HepG2 (cell line): ENCODE measurements around the gene KCND3. TPM values are rescaled to one million over a fixed set of nuclear protein-coding genes. Genes with fewer than 3 reads are reported as not detected.

Experiments used
- AGO2 ChIP-seq: fragments of 200-400 bp; formaldehyde crosslinking; optimal IDR thresholded peaks from 2 replicates; pipeline ENCODE3; 2017; ENCODE audit warnings: mild to moderate bottlenecking, low read depth, low read length, moderate library complexity
- ATF7 ChIP-seq, 2 experiments: fragments of 450-650 bp in 1 of 2; sonication (generic) in 1 of 2; formaldehyde crosslinking in 1 of 2; IDR thresholded peaks; 2 replicates each; pipeline versions ENCODE4 v1.4.0 to v1.6.1; 2016 to 2020; ENCODE audit warnings: antibody characterized with exemption in 1 of 2, mild to moderate bottlenecking in 1 of 2, missing genetic modification reagents in 1 of 2
- HNRNPLL ChIP-seq: fragments of 200-400 bp; formaldehyde crosslinking; IDR thresholded peaks from 2 replicates; pipeline ENCODE4 v1.6.1; 2017; ENCODE audit warnings: mild to moderate bottlenecking, low read depth, low read length; ENCODE audit not compliant: poor library complexity, severe bottlenecking
- MEIS2 ChIP-seq: sonication (generic); formaldehyde crosslinking; IDR thresholded peaks from 2 replicates; pipeline ENCODE4 v1.9.0; 2021; ENCODE audit warnings: mild to moderate bottlenecking, missing genetic modification reagents
- NAIF1 ChIP-seq: sonication (generic); formaldehyde crosslinking; IDR thresholded peaks from 2 replicates; pipeline ENCODE4 v1.5.0; 2020; ENCODE audit warnings: mild to moderate bottlenecking, missing genetic modification reagents, borderline replicate concordance
- NFRKB ChIP-seq: fragments of 450-650 bp; IDR thresholded peaks from 2 replicates; pipeline ENCODE4 v1.6.1; 2017
- NR2F6 ChIP-seq, 2 experiments: IDR thresholded peaks; 2 replicates each; pipeline ENCODE4 v1.6.1; 2016; ENCODE audit warnings: antibody characterized with exemption in 1 of 2, mild to moderate bottlenecking in 1 of 2
- PAF1 ChIP-seq: IDR thresholded peaks from 2 replicates; pipeline ENCODE4 v1.6.1; 2016; ENCODE audit warnings: missing genetic modification reagents, missing compliant biosample characterization
- POLR2A ChIP-seq, 2 experiments: IDR thresholded peaks; 2 replicates each; pipeline ENCODE4 v1.6.1; 2011; ENCODE audit warnings: low read depth in 2 of 2, low read length in 2 of 2, mild to moderate bottlenecking in 1 of 2, moderate library complexity in 1 of 2; ENCODE audit not compliant: insufficient read depth in 1 of 2
- RFX1 ChIP-seq: fragments of 450-650 bp; IDR thresholded peaks from 2 replicates; pipeline ENCODE4 v1.6.1; 2017
- SIN3A ChIP-seq: IDR thresholded peaks from 2 replicates; pipeline ENCODE4 v1.6.1; 2011; ENCODE audit warnings: low read depth, mild to moderate bottlenecking, control low read depth, low read length, borderline replicate concordance
- TFDP1 ChIP-seq: IDR thresholded peaks from 2 replicates; pipeline ENCODE4 v1.6.1; 2016; ENCODE audit warnings: missing compliant biosample characterization, missing genetic modification reagents, borderline replicate concordance
- THAP8 ChIP-seq: sonication (generic); formaldehyde crosslinking; IDR thresholded peaks from 2 replicates; pipeline ENCODE4 v1.5.1; 2020; ENCODE audit warnings: missing genetic modification reagents, mild to moderate bottlenecking, borderline replicate concordance
- TOPORS ChIP-seq: sonication (generic); formaldehyde crosslinking; IDR thresholded peaks from 2 replicates; pipeline ENCODE4 v1.8.0; 2023; ENCODE audit warnings: mild to moderate bottlenecking, missing genetic modification reagents
- UBTF ChIP-seq: sonication (generic); formaldehyde crosslinking; IDR thresholded peaks from 2 replicates; pipeline ENCODE4 v1.4.0; 2020; ENCODE audit warnings: mild to moderate bottlenecking, missing genetic modification reagents
- XRCC5 ChIP-seq: fragments of 200-400 bp; formaldehyde crosslinking; optimal IDR thresholded peaks from 2 replicates; pipeline ENCODE3; 2017; ENCODE audit warnings: mild to moderate bottlenecking, low read length
- ZFP62 ChIP-seq: sonication (generic); formaldehyde crosslinking; IDR thresholded peaks from 2 replicates; pipeline ENCODE4 v1.4.0; 2020; ENCODE audit warnings: missing genetic modification reagents
- ZNF317 ChIP-seq: sonication (generic); formaldehyde crosslinking; IDR thresholded peaks from 2 replicates; pipeline ENCODE4 v1.5.0; 2020; ENCODE audit warnings: mild to moderate bottlenecking, missing genetic modification reagents
- ZNF34 ChIP-seq: sonication (generic); formaldehyde crosslinking; IDR thresholded peaks from 2 replicates; pipeline ENCODE4 v1.4.0; 2020; ENCODE audit warnings: mild to moderate bottlenecking, missing genetic modification reagents, borderline replicate concordance
- ZNF441 ChIP-seq: sonication (generic); formaldehyde crosslinking; IDR thresholded peaks from 2 replicates; pipeline ENCODE4 v1.7.0; 2021; ENCODE audit warnings: missing genetic modification reagents, borderline replicate concordance
- ZNF460 ChIP-seq: sonication (generic); formaldehyde crosslinking; IDR thresholded peaks from 2 replicates; pipeline ENCODE4 v1.5.1; 2020; ENCODE audit warnings: missing genetic modification reagents, mild to moderate bottlenecking, borderline replicate concordance
- ZNF589 ChIP-seq: sonication (generic); formaldehyde crosslinking; conservative IDR thresholded peaks from 2 replicates; pipeline ENCODE4 v1.8.0; 2022; ENCODE audit warnings: mild to moderate bottlenecking, moderate library complexity, missing genetic modification reagents
- ZNF7 ChIP-seq: IDR thresholded peaks from 2 replicates; pipeline ENCODE4 v1.6.1; 2016; ENCODE audit warnings: missing biosample characterization, missing genetic modification reagents
- ZNF740 ChIP-seq: sonication (generic); formaldehyde crosslinking; IDR thresholded peaks from 2 replicates; pipeline ENCODE4 v1.4.0; 2020; ENCODE audit warnings: missing genetic modification reagents
- ZNF777 ChIP-seq: sonication (generic); formaldehyde crosslinking; IDR thresholded peaks from 2 replicates; pipeline ENCODE4 v1.4.0; 2020; ENCODE audit warnings: missing genetic modification reagents
- ZNF883 ChIP-seq: sonication (generic); formaldehyde crosslinking; IDR thresholded peaks from 2 replicates; pipeline ENCODE4 v1.5.1; 2020; ENCODE audit warnings: mild to moderate bottlenecking, missing genetic modification reagents; ENCODE audit errors: not compliant biosample characterization
- ZSCAN30 ChIP-seq: sonication (generic); formaldehyde crosslinking; IDR thresholded peaks from 2 replicates; pipeline ENCODE4 v1.5.0; 2020; ENCODE audit warnings: mild to moderate bottlenecking, missing genetic modification reagents
- polyA plus RNA-seq, 8 experiments: library from polyadenylated mRNA; depleted of rRNA in 3 of 8; stranded (reverse) in 7 of 8; unstranded in 1 of 8; fragments of >200 nt; fragmentation: Illumina TruSeq in 4 of 8; extraction: Trizol in 4 of 8; gene quantifications; 2 replicates each; pipeline versions ENCODE4 v1.2.1 to v1.2.3, GENCODE V29; 2011 to 2016; ENCODE audit warnings: low read depth in 4 of 8, missing spikeins in 1 of 8, mixed read lengths in 1 of 8; ENCODE audit not compliant: insufficient read depth in 1 of 8
- total RNA-seq, 5 experiments: library from RNA; depleted of rRNA; stranded (reverse); fragments of >200 nt; fragmentation: Illumina TruSeq; extraction: Trizol; gene quantifications; 2 replicates each; pipeline ENCODE4 v1.2.3, GENCODE V29; 2016; ENCODE audit warnings: low read depth in 1 of 5

Gene KCND3
- total and polyA plus RNA-seq, 2 of the 13 experiments (the other 11 are each of a cell fraction or from before 2014, with no cell fraction given), result 0.04 TPM; not detected in 1

- 0 out of 2 replicates have a peak, but pooled peaks have one; percentile 0 for TF ChIP-seq ZNF34 (CRISPR knock-in tag)
- TF ChIP-seq THAP8 (CRISPR knock-in tag), result no peak
- no peak for TF ChIP-seq ZNF7
- no peak for TF ChIP-seq MEIS2 (CRISPR knock-in tag)
- TF ChIP-seq ZNF740, result peak; percentile 79
- peak; percentile 22; the same call in 1 of the 2 replicates for TF ChIP-seq ZNF460 (CRISPR knock-in tag)
- TF ChIP-seq ZNF317 (CRISPR knock-in tag), result 0 out of 2 replicates have a peak, but pooled peaks have one; percentile 34
- TF ChIP-seq NR2F6 (IDR thresholded peaks at IDR 0.05), result no peak
- TF ChIP-seq NR2F6 (CRISPR knock-in tag; IDR thresholded peaks at IDR 0.05), result no peak
- no peak for TF ChIP-seq ZSCAN30
- no peak for TF ChIP-seq TFDP1 (CRISPR knock-in tag)
- TF ChIP-seq POLR2A (IDR thresholded peaks at IDR 0.05; ENCODE audit: insufficient read depth in 1 of 2, low read depth in 2 of 2, low read length in 2 of 2), result no peak
- TF ChIP-seq ZNF777 (CRISPR knock-in tag), result peak; percentile 44
- TF ChIP-seq SIN3A, result 0 out of 2 replicates have a peak, but pooled peaks have one; percentile 5
- TF ChIP-seq AGO2, result no peak
- no peak for TF ChIP-seq NAIF1 (CRISPR knock-in tag)
- no peak for TF ChIP-seq ATF7 (IDR thresholded peaks at IDR 0.05)
- TF ChIP-seq ATF7 (CRISPR knock-in tag; IDR thresholded peaks at IDR 0.05), result no peak
- no peak for TF ChIP-seq ZFP62 (CRISPR knock-in tag)
- TF ChIP-seq NFRKB, result no peak
- TF ChIP-seq UBTF (CRISPR knock-in tag), result no peak
- peak; percentile 62 for TF ChIP-seq HNRNPLL
- TF ChIP-seq ZNF589 (CRISPR knock-in tag), result no peak
- TF ChIP-seq TOPORS (CRISPR knock-in tag), result no peak
- TF ChIP-seq PAF1 (CRISPR knock-in tag), result no peak
- no peak for TF ChIP-seq ZNF883 (CRISPR knock-in tag)
- TF ChIP-seq RFX1, result no peak
- TF ChIP-seq ZNF441 (CRISPR knock-in tag), result no peak
- no peak for TF ChIP-seq XRCC5
Observed at GRCh38 chr1:111739925-111740765, 249.3 kb downstream of the KCND3 start (continued).
